PC-9 (cell line): Measurements from ENCODE around the gene PSMG2.

ENCODE experiments used
- CTCF ChIP-seq: fragments of 200-600 bp; sonication (generic); conservative IDR thresholded peaks from 2 replicates; pipeline ENCODE4 v1.6.1; 2017; ENCODE audit warnings: mixed run types, antibody characterized with exemption, mild to moderate bottlenecking, moderate library complexity
- EZH2 ChIP-seq: fragments of 200-600 bp; sonication (generic); IDR thresholded peaks from 2 replicates; pipeline ENCODE4 v1.8.0; 2017; ENCODE audit warnings: antibody characterized with exemption, low read depth

DNA sequence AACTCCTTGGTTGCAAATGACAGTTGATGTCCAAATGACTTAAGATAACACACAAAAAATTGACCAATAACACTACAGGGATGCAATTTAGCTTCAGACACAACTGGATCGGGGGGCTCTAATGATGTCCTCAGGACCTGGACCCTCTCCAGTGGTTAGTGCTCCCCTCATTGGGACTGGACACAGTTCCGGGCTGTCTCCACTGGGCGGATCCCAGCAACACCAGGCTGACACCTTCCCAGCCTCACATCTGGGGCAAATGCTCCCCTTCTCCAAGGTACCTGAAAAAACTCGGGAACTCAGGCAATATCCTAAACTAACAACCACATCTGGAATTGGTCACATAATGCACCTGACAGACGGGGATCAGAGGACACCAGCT is 48.7 kb downstream of the PSMG2 start:
- TF ChIP-seq CTCF (no peak), EZH2 (no peak)
